ENCODE measurements around the gene CD22.

DNA sequence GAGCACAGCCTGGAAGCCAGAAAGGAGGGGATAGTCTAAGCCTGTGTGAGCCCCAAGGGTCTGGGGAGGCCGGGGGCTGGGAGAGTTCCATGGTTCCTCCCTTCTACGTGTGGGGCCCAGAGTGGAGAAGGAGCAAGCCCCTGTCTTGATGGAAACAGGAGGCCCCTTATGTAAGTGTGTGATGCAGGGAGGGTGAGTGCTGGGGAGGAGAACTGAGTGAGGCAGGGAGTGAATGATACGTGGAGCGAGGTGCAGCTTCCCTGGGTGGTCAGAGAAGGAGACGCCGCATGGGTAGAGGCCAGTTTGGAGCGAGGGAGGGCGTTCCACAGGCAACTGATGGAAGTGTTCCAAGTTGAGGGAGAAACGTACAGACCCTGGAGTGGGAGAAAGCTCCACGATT is 21.1 kb upstream of the CD22 start:
- TF ChIP-seq CTCF (IDR thresholded peaks at IDR 0.05), result no peak
- no peak for TF ChIP-seq POLR2A (IDR thresholded peaks at IDR 0.05)
